SK-N-SH treated with all-trans-retinoic acid at 6 μM for 48 hours (cell line): Measurements from ENCODE around the gene CEP164.

ENCODE experiments used
- ATAC-seq: fragments of 200-7000 bp; cut with Tn5 transposase; 3 replicates; pipeline ENCODE4 v1.9.1; 2020; ENCODE audit warnings: mild to moderate bottlenecking, moderate library complexity
- ARNTL ChIP-seq: fragments of 450-650 bp; formaldehyde crosslinking; IDR thresholded peaks from 2 replicates; pipeline ENCODE4 v1.5.0; 2020; ENCODE audit warnings: low read depth, mild to moderate bottlenecking, moderate library complexity, borderline replicate concordance
- BACH2 ChIP-seq: fragments of 250-450 bp; sonication (Bioruptor Pico); IDR thresholded peaks from 2 replicates; pipeline ENCODE4 v1.9.0; 2021; ENCODE audit warnings: mild to moderate bottlenecking, borderline replicate concordance
- CREB5 ChIP-seq: fragments of 250-450 bp; sonication (Bioruptor Pico); IDR thresholded peaks from 2 replicates; pipeline ENCODE4 v1.5.1; 2020; ENCODE audit warnings: low read depth, mild to moderate bottlenecking, moderate library complexity
- CSRNP3 ChIP-seq: fragments of 250-450 bp; sonication (Bioruptor Pico); IDR thresholded peaks from 2 replicates; pipeline ENCODE4 v1.5.1; 2021; ENCODE audit warnings: mild to moderate bottlenecking, moderate library complexity
- ESRRG ChIP-seq: fragments of 250-450 bp; sonication (Bioruptor Pico); IDR thresholded peaks from 2 replicates; pipeline ENCODE4 v1.6.1; 2021; ENCODE audit warnings: mild to moderate bottlenecking
- GLIS3 ChIP-seq: fragments of 250-450 bp; sonication (Bioruptor Pico); IDR thresholded peaks from 2 replicates; pipeline ENCODE4 v1.5.0; 2020; ENCODE audit warnings: mild to moderate bottlenecking, moderate library complexity
- ISL1 ChIP-seq: fragments of 250-450 bp; sonication (Bioruptor Pico); IDR thresholded peaks from 2 replicates; pipeline ENCODE4 v2.1.2; 2022; ENCODE audit warnings: mild to moderate bottlenecking, moderate library complexity
- OSR1 ChIP-seq: fragments of 250-450 bp; sonication (Bioruptor Pico); IDR thresholded peaks from 2 replicates; pipeline ENCODE4 v1.8.0; 2022; ENCODE audit warnings: moderate library complexity, mild to moderate bottlenecking, inconsistent platforms
- PATZ1 ChIP-seq: fragments of 250-450 bp; sonication (Bioruptor Pico); IDR thresholded peaks from 2 replicates; pipeline ENCODE4 v1.8.0; 2020; ENCODE audit warnings: mild to moderate bottlenecking, moderate library complexity, borderline replicate concordance
- POU6F1 ChIP-seq: fragments of 250-450 bp; sonication (Bioruptor Pico); IDR thresholded peaks from 2 replicates; pipeline ENCODE4 v1.8.0; 2021; ENCODE audit warnings: low read depth, mild to moderate bottlenecking, moderate library complexity, borderline replicate concordance
- PPARA ChIP-seq: fragments of 250-450 bp; sonication (Bioruptor Pico); IDR thresholded peaks from 2 replicates; pipeline ENCODE4 v1.5.0; 2020; ENCODE audit warnings: mild to moderate bottlenecking, borderline replicate concordance
- RARB ChIP-seq: fragments of 250-450 bp; sonication (Bioruptor Pico); IDR thresholded peaks from 2 replicates; pipeline ENCODE4 v1.8.0; 2021; ENCODE audit warnings: mild to moderate bottlenecking, moderate library complexity
- SNAI2 ChIP-seq: fragments of 250-450 bp; sonication (Bioruptor Pico); IDR thresholded peaks from 2 replicates; pipeline ENCODE4 v1.5.0; 2020; ENCODE audit warnings: mild to moderate bottlenecking, moderate library complexity
- TCF4 ChIP-seq: fragments of 250-450 bp; sonication (Bioruptor Pico); IDR thresholded peaks from 2 replicates; pipeline ENCODE4 v1.8.0; 2021; ENCODE audit warnings: mild to moderate bottlenecking, moderate library complexity, borderline replicate concordance
- ZC3H10 ChIP-seq: fragments of 250-450 bp; sonication (Bioruptor Pico); IDR thresholded peaks from 2 replicates; pipeline ENCODE4 v1.5.1; 2021; ENCODE audit warnings: mild to moderate bottlenecking, moderate library complexity
- ZFP3 ChIP-seq: fragments of 250-450 bp; sonication (Bioruptor Pico); IDR thresholded peaks from 2 replicates; pipeline ENCODE4 v1.5.0; 2020; ENCODE audit warnings: mild to moderate bottlenecking, moderate library complexity
- ZFP30 ChIP-seq: fragments of 450-650 bp; formaldehyde crosslinking; IDR thresholded peaks from 2 replicates; pipeline ENCODE4 v1.5.0; 2022; ENCODE audit warnings: mild to moderate bottlenecking, moderate library complexity
- ZNF565 ChIP-seq: fragments of 450-650 bp; formaldehyde crosslinking; conservative IDR thresholded peaks from 2 replicates; pipeline ENCODE4 v1.5.0; 2020; ENCODE audit warnings: low read depth, mild to moderate bottlenecking, moderate library complexity
- ZNF70 ChIP-seq: fragments of 450-650 bp; formaldehyde crosslinking; IDR thresholded peaks from 2 replicates; pipeline ENCODE4 v1.5.0; 2020; ENCODE audit warnings: mild to moderate bottlenecking, moderate library complexity
- ZNF8 ChIP-seq: fragments of 450-650 bp; formaldehyde crosslinking; IDR thresholded peaks from 2 replicates; pipeline ENCODE4 v1.5.0; 2020; ENCODE audit warnings: mild to moderate bottlenecking, moderate library complexity

Gene CEP164

GRCh38 chr11:117415358-117415896, 87.8 kb downstream of the CEP164 start:
- no peak for TF ChIP-seq RARB (CRISPR knock-in tag)
- TF ChIP-seq ZC3H10 (CRISPR knock-in tag): no peak
- no peak for TF ChIP-seq ESRRG (CRISPR knock-in tag)
- no peak for TF ChIP-seq ARNTL (CRISPR knock-in tag)
- TF ChIP-seq ZNF565: no peak
- TF ChIP-seq PPARA (CRISPR knock-in tag): no peak
- TF ChIP-seq CSRNP3 (CRISPR knock-in tag): no peak
- no peak for TF ChIP-seq GLIS3 (CRISPR knock-in tag)
- TF ChIP-seq OSR1 (CRISPR knock-in tag): no peak
- TF ChIP-seq BACH2 (CRISPR knock-in tag): no peak
- no peak for TF ChIP-seq SNAI2
- no peak for TF ChIP-seq ZNF8 (CRISPR knock-in tag)
- TF ChIP-seq ZNF70 (CRISPR knock-in tag): no peak
- TF ChIP-seq ZFP30: no peak
- TF ChIP-seq CREB5 (CRISPR knock-in tag): no peak
- TF ChIP-seq ISL1: no peak
- ATAC-seq: no peak

- TF ChIP-seq PPARA (CRISPR knock-in tag): no peak
- no peak for TF ChIP-seq ZFP30
- no peak for TF ChIP-seq ZFP3 (CRISPR knock-in tag)
- no peak for TF ChIP-seq ISL1
- TF ChIP-seq TCF4 (CRISPR knock-in tag): no peak
- TF ChIP-seq CSRNP3 (CRISPR knock-in tag): no peak
- no peak for TF ChIP-seq ARNTL (CRISPR knock-in tag)
- TF ChIP-seq ZNF565: no peak
- TF ChIP-seq RARB (CRISPR knock-in tag): no peak
- no peak for TF ChIP-seq SNAI2
- TF ChIP-seq POU6F1 (CRISPR knock-in tag): no peak
- TF ChIP-seq PATZ1 (CRISPR knock-in tag): no peak
- ATAC-seq: no peak
Measured at GRCh38 chr11:117417342-117417741, 89.7 kb downstream of the CEP164 start.

GRCh38 chr11:117417856-117418255, 90.2 kb downstream of the CEP164 start:
- TF ChIP-seq CSRNP3 (CRISPR knock-in tag) (no peak), ZFP30 (no peak), ZNF70 (CRISPR knock-in tag) (no peak), PPARA (CRISPR knock-in tag) (no peak), ZFP3 (CRISPR knock-in tag) (no peak), ZC3H10 (CRISPR knock-in tag) (no peak), ZNF8 (CRISPR knock-in tag) (no peak), BACH2 (CRISPR knock-in tag) (no peak), CREB5 (CRISPR knock-in tag) (no peak)
- ATAC-seq: no peak
